HG03280 (cell line): ENCODE results near the gene IGSF9B.

Experiments used
- ATAC-seq: cut with Tn5 transposase; IDR thresholded peaks from one replicate; pipeline ENCODE4 v1.9.1; 2021; ENCODE audit warnings: mild to moderate bottlenecking, moderate library complexity; ENCODE audit not compliant: unreplicated experiment

The IGSF9B gene

DNA sequence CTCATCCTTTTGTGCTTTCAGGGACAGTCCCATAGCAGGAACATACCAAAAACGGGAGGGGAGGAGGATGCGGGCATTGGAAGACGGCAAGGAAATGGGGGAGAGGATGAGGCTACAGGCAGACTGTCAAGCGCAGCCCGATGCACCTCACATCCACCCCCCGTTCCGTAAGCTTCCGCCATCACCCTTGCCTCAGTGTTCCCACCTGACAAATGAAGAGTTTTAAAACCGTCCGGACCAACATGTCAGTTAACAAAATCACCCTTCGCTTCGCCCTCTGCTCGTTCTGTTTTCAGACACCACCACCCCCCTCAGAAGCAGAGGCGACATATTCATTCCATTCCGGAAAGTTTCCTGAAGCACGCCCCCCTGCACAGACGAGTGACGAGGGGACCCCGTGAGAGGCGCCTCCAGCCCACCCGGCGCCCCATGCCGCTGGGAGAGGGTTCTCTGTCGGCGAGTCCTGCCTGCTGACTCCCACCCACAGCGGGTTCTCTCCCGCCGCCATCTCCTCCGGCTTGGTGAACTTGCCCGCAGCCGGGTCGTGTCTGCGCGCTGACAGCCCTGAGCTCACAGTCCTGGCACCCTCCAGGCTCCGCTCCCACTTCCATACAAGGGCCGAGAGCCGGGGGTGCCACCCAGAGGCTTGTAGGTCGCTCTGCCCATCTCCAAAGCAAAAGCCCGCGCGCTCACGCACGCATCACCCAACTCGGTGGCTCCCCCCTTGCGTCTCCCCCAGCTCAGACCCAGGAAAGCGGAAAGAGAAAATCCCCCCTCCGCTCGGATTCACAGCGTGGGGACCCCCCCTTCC lies 1.5 kb downstream of the IGSF9B start:
- ATAC-seq, result no peak

DNA sequence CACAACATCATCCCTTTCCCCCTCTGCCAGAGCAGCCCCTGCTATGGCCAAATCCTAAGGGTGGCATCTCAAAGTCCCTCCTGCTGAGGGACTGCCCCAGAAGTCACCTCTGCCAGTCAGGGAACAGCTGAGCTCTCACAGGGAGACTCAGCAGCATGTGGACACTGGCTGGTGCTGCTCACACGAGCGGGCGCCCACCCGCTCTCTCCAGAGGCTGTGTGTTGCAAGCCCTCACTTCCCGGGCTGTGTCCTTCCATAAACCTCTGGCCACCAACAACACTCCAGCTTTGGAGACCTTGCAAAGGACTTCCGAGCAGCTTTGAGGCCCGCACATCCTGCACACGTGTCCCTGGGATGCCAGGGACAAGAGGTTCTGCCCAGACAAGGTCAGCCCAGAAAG lies 2.8 kb downstream of the IGSF9B start:
- no peak for ATAC-seq

DNA sequence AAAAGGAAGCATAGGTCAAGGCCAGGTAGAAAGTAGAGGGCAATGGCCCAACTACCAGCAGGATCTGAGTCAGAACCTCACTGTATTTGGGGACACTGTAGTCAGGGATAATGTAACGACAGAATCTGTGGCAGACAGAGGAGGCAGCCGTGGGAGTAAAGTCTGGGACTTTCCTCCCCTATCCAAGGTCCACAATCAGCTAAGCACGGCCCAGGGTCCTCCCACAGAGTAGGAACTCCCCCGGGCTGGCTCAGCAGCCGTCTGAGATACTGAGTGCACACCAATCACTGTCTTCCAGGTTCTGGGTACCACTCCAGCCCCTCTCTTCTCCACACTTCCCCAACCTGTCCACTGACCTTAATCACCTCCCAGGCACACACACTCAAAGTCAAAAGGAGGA lies 3.2 kb downstream of the IGSF9B start:
- ATAC-seq, result no peak

DNA sequence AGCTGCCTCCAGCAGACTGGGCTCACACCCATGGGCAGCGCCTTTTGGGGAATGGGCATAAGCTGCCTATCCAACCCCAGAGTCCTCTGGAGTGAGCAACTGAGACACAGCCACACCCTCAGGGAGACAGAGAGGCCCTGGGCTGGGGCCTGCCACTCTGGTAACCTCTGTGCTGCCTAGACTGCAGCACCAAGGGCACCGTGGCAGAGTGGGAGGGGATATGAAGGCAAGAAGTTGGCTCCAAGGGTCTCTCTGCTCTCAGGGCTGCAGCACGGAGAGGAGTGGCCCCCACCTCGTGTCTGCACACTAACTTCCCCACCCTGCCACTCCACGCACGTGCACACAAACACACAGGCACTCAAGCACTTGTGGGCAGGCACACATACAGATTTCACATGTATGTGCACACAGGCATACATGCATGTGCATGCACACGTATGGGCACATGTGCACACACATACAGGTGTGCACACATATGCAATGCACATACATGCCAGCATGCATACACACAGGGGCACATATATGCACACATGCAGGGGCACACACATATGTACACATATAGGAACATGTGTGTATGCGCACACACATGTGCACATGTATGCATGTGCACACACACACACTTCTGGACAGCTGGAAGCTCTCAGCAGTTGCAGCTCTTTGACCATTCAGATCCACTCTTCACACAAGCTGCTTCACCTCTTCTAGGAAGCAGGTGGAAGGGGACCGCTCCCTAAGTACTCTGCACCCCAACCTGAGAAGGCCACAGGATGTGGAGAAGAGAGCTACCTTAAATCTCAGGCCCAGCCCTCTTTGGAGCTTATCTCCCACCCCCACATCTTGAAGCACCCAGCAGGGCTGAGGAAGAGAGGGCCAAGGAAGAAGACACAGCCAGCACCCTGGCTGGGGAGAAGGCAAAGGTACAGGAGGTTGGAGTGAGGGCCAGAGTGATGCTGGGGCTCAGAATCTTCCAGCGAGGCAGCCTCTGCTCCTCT lies 4.3 kb downstream of the IGSF9B start:
- no peak for ATAC-seq

DNA sequence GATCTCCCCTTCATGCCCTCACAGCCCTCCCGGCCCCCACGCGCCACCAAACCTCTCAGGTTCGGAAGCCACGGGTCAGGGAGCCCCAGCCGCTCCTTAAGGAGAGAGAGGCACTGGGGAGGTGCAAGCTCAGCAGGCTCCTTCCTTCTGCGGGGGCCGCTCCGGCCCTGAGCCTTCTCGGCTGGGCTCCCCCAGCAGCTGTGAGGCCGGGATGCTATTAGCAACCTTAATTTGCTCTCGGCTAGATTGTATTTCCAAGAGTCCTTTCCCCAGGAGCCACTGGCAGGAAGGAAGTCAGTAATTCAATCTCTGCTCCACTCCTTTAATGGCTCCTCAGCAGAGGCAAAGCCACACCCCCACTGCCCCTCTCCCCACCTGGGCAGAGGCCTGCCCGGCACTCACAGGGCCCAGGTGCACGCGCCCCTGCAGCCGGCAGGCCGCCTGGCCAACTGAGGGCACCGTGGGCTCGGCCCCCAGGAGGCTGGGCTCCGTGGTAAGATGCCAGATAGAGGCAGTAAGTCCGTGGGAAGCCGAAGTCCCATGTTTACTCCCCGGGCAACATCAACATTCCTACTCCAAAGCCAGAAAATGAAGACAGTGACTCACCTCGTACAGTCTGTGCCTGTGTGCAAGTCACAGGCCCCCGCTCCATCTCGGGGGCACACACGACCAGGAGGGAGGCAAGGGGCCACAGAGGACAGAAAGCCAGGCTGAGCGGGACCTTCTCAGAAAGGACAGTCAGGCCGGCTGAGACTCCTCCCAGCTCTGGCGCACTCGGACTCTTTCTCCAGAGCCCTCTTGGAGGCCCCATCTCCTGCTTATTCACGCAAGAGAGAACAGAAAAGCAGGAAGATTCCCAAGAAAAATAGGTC lies 5.2 kb downstream of the IGSF9B start:
- no peak for ATAC-seq

DNA sequence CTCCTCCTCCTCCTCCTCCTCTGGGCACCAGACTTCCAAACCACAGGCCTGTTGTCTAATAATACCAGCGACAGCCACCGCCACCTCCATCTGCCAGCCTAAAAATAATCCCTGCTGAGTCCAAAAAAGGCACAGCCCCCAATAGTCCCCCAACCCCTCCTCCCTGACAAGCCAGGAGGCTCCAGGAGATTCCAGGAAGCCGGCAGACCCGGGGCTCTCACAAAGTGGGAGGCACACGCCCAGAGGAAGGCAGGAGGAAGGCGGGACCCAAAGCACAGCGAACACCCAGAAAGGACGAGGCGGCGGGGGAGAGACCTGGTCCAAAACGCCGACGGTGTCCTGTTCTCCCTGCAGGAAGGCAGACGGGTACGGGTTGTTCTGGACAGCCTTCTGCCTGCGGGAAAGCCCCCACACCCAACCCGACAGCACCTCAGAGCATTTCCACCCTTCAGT lies 5.9 kb downstream of the IGSF9B start:
- no peak for ATAC-seq

DNA sequence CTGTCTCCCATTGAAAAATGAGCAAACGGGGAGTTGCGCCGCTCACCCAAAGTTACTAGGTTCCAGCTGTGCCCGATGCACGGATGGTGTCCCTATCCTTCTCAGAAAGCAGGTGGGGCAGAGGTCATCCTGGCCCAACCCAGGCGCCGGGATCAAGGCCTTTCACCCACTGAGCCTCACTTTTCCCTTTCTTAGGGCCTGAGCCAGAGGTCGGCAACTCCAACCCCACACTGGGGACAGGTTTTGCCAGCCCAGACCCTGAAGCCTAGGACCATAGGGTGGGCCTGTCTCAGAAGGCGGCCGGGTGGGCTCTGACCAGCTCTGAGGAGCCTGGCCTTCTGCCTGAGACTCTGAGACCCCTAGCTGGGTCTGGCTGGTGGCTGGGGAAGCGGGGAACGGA lies 6.3 kb downstream of the IGSF9B start:
- ATAC-seq, result no peak

DNA sequence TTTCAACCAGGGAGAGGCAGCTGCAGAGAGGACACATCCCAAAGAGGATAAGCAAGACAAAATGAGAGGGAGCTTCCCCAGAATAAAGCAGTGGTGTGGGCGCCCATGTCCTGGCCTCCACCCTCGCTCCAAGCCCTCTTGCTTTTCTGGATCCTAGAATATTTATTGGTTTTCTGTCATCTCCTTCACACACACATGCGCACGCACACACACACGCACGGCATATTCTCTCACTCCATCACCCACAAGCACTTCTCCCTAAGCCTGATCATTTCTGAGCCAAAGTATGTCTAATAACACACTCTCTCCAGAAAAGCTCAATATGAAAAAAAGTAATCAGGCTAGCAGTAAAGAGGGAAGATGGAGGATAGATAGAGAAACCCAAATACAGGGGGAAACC lies 7.6 kb downstream of the IGSF9B start:
- ATAC-seq, result no peak

DNA sequence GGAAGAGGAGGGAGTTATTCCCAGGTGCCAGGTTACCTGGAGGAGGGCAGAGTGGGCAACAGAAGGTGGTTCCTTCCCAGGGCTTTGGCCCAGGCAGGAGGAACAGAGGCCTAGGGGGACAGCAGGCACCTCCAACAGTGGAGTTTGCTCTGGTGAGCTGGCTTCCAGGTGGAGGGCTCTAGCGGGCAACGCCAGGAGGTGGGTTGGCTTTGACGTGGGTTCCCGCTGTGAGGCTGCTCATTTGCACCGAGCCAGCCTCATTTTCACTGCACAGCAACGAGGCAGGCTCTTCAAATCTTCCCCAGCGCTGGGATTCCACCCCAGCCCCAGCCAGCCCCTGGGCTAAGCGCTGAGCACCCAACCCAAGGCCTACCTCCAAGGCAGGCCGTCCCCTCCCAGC lies 8.1 kb downstream of the IGSF9B start:
- no peak for ATAC-seq

DNA sequence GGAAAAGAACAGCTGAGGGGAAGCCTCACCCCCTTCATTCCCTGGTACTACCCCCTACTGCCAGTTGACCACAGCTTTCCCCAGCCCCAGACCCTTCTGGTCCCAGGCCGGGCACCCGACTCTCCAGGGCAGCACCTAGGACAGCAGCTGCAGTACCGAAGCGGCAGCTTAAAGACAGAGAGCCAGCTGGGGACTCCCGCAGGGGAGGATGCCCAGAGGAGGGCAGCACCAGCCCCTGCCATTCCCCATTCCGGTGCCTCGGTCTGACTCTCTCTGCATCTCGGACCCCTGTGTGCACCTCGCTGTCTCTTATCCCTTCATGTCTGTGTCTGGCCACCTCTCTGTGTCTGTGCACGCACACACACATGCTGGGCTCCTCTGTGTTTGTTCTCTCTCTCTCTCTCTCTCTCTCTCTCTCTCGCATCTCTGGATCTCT lies 9.4 kb downstream of the IGSF9B start:
- no peak for ATAC-seq

DNA sequence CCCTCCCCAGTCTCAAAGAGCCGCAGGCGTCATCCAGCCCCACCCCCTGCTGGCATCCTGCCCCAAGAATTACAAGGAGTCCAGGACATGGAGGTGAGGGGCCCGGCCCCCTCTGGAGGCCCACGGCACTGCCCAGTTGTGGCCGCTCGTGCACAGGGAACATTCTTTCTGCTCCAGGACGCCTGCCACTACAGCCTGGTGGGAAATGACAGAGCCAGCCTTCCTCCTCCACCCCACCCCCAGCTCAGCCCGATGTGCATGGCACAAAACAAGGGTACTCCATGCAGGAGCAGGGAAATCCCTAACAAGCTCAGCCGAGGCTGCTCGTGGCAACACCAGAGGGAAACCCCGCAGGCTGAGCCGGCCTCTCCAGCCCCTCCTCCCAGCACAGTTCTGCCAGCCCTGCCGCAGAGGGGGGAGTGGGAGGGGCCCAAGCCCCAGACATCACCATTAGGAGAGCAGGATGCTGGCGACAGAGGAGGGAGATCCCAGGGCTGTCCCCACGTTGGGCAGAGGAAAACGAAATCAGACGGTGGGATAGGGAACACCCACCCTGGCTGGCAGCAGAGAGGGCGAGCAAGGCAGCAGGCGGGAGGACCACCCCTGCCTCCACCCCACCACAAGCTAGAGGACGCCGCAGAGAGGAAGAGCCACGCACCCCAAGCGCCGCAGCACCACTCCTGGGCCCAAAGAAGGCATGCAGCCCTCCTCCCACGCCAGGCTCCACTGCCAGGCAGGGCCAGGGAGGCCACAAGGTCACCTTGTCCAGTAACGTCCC lies 10.0 kb downstream of the IGSF9B start:
- no peak for ATAC-seq

DNA sequence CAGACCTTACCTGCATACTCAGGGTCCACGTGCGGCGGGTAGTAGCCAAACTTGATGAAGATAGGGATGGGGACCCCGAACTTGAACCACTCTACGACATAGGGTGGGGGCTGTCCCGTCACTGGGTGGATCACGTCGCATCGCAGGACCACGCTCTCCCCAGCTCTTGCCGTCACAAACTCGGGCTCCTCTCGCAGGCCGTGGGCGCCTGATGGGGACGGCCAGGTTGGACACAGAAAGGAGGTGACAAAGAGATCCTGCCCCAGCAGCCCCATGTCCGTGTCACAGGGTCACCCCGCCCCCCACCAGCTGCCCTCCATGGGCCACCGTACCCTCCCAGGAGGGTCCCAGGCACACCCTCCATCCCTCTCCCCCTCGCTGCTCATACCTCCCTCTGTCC lies 10.7 kb downstream of the IGSF9B start:
- ATAC-seq, result no peak

DNA sequence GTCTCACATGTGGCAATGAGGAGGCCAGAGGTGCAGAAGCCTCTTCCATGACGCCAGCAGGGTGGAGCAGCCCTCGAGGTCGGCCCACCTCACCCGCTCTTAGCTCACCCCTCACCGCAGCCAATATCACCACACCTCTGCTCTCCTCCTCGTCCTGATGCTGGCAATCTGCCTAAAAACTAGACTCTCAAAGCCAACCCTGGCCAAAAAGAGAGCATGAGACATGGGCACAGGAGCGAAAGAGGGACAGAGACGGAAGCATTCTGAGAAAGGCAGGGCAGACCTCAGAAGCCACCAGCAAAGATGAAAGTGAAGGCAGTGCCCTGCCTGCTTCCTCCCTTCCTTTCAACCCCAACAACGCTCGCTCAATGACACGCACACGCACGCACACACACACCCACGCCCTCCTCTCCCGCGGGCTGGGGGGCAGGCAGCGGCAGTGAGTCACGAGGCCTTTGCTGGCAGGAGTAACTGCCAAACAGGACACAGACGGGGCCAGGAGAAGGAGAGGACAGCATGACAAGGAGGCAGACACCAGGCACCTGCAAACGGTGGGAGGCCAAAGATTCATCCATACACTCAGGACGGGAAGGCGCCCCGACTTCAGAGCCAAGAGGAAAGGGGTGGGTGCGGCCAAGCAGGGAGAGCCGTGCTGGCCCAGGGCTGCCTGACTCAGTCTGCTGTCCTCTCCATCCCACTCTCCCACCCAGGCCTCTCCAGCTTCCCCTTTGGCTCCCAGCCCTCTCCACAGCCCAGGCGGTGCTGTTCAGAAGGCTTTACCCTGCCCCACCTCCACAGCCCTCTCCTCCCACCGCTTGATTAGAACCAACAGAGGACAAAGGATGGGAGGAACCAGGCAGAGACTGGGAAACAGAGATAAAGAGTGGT lies 11.4 kb downstream of the IGSF9B start:
- ATAC-seq, result no peak

DNA sequence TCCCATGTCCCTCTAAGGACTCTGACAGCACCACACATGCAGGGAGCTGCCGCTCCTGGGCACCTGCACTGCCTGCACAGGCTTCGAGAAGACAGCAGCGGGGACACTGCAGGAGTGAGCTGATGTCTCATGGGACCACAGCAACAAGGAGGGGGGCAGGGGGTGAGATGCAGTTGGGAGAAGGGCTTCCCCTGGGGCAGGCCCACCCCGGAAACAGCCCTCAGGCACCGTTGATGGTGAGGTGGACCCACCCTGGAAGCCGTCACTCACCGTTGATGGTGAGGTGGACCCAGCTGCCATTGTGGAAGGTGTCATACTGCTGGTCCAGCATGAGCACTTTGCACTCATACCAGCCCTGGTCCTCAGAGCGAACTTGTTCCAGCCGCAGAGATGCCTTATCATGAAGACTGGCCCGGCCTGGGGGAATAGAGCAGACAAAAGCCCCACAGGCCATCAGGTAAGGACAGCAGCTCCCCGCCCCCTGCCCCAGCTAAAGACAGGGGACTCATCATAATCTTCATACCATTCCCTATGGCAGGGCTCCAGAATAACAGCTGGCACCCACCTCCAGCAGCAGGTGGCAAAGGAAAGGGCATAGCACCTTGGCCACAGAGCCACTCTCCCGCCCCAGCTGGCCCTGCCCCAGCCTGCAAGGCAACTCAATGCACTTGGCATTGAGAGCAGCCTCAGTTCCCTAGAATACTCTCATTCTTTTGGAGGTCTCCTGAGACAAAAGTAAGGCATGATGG lies 12.6 kb downstream of the IGSF9B start:
- ATAC-seq, result no peak

DNA sequence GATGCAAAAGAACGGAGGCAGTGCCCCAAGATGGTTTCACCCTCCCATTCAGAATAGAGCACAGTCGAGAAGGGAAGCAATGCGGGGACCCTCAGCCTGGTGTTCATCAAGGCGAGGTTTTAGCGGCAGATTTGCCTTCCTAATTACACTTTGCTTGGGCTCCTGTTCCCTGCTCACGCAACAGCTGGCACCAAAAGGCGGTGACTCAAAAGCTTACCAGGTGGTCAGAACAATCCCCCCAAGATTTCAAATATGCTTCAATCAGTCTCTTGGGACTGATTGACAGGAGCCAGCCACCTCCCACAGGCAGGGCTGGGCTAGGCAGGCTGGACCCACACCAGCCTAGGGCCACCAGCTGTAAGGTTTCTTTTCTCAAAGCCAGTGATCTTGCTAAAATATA lies 14.2 kb downstream of the IGSF9B start:
- no peak for ATAC-seq

DNA sequence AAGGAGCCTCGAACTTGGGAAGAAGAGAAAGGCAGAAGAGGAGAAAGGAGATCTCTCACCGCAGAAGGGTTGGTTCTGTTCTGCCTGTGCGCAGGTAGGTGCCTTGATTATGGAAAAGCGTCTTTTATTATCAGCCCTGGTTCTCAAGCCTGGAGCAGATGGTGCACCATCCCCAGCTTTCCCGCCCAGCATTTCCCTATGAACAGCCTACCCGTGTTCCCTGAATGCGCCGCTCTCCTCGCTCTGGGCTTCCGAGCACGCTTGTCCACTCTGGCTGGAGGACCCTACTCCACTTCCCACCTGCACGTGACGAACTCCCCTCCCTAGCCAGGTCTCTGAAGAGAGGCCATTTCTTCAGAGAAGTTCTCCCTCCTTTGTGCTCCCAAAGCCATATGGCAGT lies 15.2 kb downstream of the IGSF9B start:
- no peak for ATAC-seq

DNA sequence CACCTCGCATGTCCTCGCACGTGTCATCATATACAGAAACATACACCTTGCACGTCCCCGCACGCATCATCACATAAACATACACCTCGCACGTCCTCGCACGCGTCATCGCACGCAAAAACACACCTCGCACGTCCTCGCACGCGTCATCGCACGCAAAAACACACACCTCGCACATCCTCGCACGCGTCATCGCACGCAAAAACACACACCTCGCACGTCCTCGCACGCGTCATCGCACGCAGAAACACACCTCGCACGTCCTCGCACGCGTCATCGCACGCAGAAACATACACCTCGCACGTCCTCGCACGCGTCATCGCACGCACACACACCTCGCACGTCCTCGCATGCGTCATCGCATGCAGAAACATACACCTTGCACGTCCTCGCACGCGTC lies 16.7 kb downstream of the IGSF9B start:
- ATAC-seq, result no peak

DNA sequence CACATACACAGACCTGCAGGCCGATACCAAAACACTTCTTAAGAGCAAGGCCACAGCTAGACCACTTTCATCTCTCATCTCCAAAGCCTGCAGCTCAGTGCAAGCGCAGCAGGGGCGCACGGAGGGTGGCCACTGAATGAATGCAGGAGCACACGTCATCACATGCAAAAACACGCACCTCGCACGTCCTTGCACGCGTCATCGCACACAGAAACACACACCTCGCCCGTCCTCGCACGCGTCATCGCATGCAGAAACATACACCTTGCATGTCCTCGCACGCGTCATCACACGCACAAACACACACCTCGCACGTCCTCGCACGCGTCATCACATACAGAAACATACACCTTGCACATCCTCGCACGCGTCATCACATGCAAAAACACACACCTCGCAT lies 17.2 kb downstream of the IGSF9B start:
- no peak for ATAC-seq
